ENCODE measurements around the gene RPH3AL.

The RPH3AL gene

GRCh38 chr17:348012-348411 is 4.6 kb downstream of the RPH3AL start:
- TF ChIP-seq, protein P1, sequence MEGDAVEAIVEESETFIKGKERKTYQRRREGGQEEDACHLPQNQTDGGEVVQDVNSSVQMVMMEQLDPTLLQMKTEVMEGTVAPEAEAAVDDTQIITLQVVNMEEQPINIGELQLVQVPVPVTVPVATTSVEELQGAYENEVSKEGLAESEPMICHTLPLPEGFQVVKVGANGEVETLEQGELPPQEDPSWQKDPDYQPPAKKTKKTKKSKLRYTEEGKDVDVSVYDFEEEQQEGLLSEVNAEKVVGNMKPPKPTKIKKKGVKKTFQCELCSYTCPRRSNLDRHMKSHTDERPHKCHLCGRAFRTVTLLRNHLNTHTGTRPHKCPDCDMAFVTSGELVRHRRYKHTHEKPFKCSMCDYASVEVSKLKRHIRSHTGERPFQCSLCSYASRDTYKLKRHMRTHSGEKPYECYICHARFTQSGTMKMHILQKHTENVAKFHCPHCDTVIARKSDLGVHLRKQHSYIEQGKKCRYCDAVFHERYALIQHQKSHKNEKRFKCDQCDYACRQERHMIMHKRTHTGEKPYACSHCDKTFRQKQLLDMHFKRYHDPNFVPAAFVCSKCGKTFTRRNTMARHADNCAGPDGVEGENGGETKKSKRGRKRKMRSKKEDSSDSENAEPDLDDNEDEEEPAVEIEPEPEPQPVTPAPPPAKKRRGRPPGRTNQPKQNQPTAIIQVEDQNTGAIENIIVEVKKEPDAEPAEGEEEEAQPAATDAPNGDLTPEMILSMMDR (IDR thresholded peaks at IDR 0.05; ENCODE audit: low read depth, low read length), result no peak
- Histone ChIP-seq H3K36me3 (peaks cover 7% of the 10 kb centered on the region), H3K4me3 (ENCODE audit: low read depth, low read length) (no peak overlapping the region), H3K27ac (no peak overlapping the region), H3K9me3 (ENCODE audit: severe bottlenecking) (no peaks in the 10 kb centered on the region), H3K27me3 (ENCODE audit: insufficient read depth, low read depth, severe bottlenecking) (no peaks in the 10 kb centered on the region)
- DNase-seq, result no peak

DNA sequence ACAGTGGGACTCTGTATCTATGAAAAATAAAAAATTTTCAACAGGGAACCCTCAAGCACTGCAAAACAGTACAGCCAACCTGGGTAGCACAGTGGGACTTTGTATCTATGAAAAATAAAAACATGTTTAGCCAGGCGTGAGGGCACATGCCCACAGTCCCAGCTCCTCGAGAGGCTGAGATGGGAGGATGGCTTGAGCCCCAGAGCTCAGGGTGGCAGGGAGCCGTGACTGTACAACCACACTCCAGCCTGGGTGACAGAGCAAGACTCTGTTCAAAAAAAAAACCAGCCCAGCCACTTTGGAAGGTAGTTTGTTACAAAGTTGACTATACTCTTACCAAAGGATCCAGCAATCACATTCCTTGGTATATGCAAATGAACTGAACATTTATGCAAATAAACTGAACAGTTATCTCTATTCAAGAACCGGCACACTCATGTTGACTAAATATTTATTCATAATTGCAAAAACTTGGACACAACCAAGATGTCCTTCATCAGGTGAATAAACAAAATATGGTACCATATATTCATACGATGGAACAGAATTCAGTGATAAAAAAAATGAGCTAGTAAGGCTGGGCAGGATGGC is 5.2 kb downstream of the RPH3AL start:
- Histone ChIP-seq H3K4me3 (ENCODE audit: low read depth, low read length) (no peak overlapping the region), H3K36me3 (peaks cover 7% of the 10 kb centered on the region), H3K27me3 (ENCODE audit: insufficient read depth, low read depth, severe bottlenecking) (no peaks in the 10 kb centered on the region), H3K9me3 (ENCODE audit: severe bottlenecking) (no peaks in the 10 kb centered on the region), H3K27ac (no peak overlapping the region)
- TF ChIP-seq, protein P1 (IDR thresholded peaks at IDR 0.05; ENCODE audit: low read depth, low read length), result no peak
- no peak for DNase-seq

GRCh38 chr17:345992-346785 is 6.4 kb downstream of the RPH3AL start:
- Histone ChIP-seq H3K4me3 (ENCODE audit: low read depth, low read length) (no peak overlapping the region), H3K27ac (no peak overlapping the region), H3K27me3 (ENCODE audit: insufficient read depth, low read depth, severe bottlenecking) (no peaks in the 10 kb centered on the region), H3K9me3 (ENCODE audit: severe bottlenecking) (no peaks in the 10 kb centered on the region), H3K36me3 (peaks cover 7% of the 10 kb centered on the region)
- TF ChIP-seq, protein P1 (IDR thresholded peaks at IDR 0.05; ENCODE audit: low read depth, low read length), result no peak
- no peak for DNase-seq

DNA sequence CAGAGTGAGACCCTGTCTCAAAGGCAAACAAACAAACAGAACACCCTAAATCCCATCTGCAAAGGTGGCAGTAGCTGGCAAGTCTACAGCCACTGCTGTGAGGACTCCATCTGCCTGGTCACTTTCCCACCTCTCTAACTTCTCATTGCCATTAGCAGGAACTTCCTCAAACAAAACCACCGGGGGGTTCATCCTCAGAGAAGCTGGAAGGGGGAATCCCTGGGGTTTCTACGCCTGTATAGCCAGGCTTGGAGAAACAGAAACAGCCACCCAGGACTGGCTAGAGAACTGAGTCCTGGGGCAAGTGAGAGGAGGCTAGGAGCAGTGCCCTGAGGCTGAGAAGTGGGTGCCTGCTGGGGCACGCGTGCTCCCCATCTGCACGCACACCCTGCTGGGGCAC is 7.3 kb downstream of the RPH3AL start:
- TF ChIP-seq, protein P1 (IDR thresholded peaks at IDR 0.05; ENCODE audit: low read depth, low read length), result no peak
- peaks cover 7% of the 10 kb centered on the region for H3K36me3 ChIP-seq
- no peak overlapping the region for H3K27ac ChIP-seq
- DNase-seq, result no peak
- no peaks in the 10 kb centered on the region for H3K27me3 ChIP-seq (ENCODE audit: insufficient read depth, low read depth, severe bottlenecking)
- no peaks in the 10 kb centered on the region for H3K9me3 ChIP-seq (ENCODE audit: severe bottlenecking)
- no peak overlapping the region for H3K4me3 ChIP-seq (ENCODE audit: low read depth, low read length)

DNA sequence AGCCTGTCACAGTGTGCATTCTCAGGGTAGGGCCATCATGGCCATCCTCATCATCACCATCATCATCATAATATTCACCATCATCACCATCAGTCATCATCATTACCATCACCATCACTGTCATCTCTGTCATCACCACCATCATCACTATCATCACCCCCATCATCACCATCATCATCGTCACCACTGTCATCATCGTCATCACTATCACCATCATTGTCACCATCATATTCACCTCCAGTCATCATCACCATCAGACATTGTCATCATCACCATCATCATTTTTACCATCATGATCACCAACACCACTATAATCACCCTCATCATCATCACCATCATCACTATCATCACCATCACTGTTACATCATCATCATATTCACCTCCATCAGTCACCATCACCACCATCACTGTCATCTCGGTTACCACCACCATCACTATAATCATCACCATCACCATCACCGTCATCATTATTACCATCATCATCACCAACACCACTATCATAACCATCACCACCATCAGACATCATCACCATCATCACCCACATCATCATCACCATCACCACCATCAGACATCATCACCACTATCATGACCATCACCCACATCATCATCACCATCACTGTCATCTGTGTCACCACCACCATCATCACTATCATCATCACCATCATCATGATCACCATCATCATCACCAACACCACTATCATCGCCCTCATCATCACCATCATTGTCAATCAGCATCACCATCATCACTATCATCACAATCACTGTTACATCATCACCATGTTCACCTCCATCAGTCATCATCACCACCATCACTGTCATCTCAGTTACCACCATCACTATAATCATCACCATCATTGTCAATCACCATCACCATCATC is 8.5 kb downstream of the RPH3AL start:
- H3K9me3 ChIP-seq (ENCODE audit: severe bottlenecking), result no peaks in the 10 kb centered on the region
- TF ChIP-seq, protein P1 (IDR thresholded peaks at IDR 0.05; ENCODE audit: low read depth, low read length), result no peak
- DNase-seq, result no peak
- no peaks in the 10 kb centered on the region for H3K27me3 ChIP-seq (ENCODE audit: insufficient read depth, low read depth, severe bottlenecking)
- no peak overlapping the region for H3K4me3 ChIP-seq (ENCODE audit: low read depth, low read length)
- H3K27ac ChIP-seq, result no peak overlapping the region
- peaks cover 7% of the 10 kb centered on the region for H3K36me3 ChIP-seq
